GM19324 (cell line): ENCODE data around the gene KLF7.
A peak's percentile ranks its signal among the peaks of the same experiment; 100 is the strongest.

ENCODE experiments used
- ATAC-seq: cut with Tn5 transposase; IDR thresholded peaks from one replicate; pipeline ENCODE4 v1.9.1; 2021; ENCODE audit warnings: mild to moderate bottlenecking, moderate library complexity; ENCODE audit not compliant: unreplicated experiment, low FRiP score

The KLF7 gene

GRCh38 chr2:207167099-207167923 is 1.6 kb upstream of the KLF7 start:
- ATAC-seq, result no peak

- ATAC-seq, result peak; percentile 55
Observed at GRCh38 chr2:207166349-207167098, 776 bp upstream of the KLF7 start.

DNA sequence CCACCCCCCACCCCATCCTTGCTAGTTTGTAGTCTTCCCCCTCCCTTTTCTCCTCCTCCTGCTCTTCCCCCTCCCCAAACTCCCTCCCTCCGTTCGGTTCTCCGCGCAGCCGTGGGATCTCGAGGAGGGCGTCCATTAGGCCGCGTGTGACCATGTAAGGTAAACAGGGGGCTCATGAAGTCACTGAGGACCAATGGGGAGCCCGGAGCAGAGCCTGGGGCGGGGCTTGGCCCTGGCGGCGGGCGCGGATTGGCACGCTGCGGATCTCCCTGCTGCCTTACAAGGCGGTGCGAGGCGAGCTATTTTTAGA is 246 bp upstream of the KLF7 start:
- ATAC-seq, result peak; percentile 97

DNA sequence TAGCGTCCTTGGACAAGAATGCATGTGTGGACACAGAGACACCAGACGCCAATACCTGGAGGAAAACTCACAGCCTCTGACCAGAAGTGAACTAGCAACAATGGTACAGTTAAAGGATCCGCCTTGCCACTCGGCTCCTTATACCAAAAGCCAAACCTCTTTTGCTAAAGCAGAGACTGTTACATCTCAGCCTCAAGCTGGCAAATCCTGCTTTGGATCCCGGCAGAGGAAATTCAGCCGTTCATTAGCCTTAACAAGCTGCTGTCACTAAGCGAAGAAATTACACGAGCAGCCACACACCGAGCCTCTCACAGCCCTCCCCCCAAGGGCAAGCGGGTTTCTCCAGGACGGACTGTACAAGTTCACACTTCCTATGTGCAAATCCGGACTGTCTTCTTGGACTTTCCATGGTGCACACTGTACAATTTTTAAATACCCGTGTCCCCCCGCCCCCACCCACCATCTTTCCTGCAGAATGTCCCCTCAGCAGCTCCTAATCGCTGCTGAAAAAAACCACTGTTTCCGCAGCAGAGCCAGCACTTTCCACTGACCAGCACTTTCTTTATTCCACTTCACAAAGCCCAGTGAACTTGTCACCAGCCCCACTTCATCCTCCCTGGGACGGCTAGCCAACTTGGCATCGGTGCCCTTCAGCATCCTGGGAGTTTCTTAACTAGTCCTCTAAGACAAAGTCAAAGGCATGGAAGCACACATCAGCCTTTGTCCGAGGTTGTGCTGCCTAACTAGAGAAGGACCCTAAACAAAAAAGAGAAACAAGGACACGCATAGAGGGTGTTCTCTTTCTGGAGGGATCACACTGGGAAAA is 1.5 kb downstream of the KLF7 start:
- no peak for ATAC-seq

- ATAC-seq, result no peak
Observed at GRCh38 chr2:207163756-207164005, 2.1 kb downstream of the KLF7 start.

GRCh38 chr2:207163053-207163755 is 2.5 kb downstream of the KLF7 start:
- ATAC-seq, result no peak

GRCh38 chr2:207162316-207162715 is 3.4 kb downstream of the KLF7 start:
- ATAC-seq, result no peak

DNA sequence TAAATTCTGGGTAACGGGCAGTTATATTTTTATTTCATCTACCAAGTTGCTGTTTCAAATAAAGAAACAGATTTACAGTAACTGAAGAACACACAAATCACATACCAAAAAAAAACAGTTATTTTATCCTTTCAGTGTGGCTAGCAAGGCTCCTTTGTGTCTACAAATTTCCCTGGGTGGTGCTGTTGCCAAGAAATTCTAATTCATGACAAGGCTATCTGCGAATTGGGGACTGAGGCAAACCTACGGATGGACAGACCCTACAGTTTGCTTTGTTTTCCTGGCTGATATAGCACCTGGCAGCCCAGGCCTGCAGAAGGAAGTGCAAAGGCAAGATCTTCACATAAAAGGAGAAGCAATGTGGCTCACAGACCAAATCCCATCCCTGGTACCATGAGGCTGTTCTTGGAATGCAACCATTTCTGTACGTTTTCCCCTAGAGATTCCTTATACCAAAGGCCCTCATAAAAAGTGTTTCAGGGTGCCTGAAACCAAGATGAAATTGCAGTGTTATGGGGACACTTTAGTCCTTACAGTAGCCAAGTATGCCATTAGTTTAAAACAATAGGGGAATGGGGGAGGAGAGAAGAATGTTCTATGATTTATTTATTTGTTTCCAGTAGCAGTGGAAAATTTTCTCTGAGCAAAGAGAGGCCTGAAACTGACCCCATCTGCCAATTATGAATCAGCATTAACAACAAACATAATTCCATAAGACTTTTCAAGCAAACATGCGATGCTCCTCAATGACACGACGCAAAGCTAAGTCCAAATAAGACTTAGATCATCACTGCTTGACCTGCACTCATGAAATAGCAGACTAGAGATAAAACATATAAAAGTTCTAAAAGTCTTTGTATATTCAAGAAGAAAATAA is 4.3 kb downstream of the KLF7 start:
- no peak for ATAC-seq

DNA sequence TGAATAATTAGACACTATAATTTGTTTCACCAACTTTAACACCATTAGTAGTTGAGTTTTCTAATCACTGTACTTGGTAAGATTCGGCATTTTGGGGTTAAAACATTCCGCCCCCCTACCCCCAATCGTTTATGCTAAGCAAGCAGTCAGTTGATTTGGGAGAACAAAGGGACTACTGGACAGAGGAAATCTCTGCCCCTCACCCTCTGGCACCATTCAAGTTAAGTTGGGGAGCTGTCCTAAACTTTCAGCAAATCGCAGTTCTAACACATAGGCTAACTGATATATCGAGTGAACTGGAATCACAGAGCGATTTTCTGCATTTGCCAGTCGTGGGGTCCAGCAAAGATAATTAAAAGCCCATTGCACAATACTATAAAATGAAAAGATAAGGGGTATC is 5.6 kb downstream of the KLF7 start:
- ATAC-seq, result no peak

GRCh38 chr2:207159002-207159401 is 6.7 kb downstream of the KLF7 start:
- ATAC-seq, result no peak

GRCh38 chr2:207157731-207158130 is 8.0 kb downstream of the KLF7 start:
- ATAC-seq, result no peak

DNA sequence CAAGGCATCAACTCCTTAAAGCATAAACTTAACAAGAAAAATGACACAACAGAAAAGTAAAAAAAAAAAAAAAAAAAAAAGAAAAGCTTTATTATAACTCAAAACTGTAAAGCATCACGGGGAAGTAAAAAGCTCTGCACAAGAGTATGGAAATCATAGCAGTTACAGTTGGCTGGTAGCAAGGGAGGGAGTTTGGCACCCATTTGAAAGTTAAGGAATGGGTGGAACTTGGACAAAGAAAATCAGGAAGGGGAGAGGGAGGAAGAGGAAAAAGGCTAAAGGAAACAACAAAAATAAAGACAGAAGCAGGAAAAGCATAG is 8.6 kb downstream of the KLF7 start:
- no peak for ATAC-seq

- ATAC-seq, result no peak
Observed at GRCh38 chr2:207156451-207157161, 9.1 kb downstream of the KLF7 start.

DNA sequence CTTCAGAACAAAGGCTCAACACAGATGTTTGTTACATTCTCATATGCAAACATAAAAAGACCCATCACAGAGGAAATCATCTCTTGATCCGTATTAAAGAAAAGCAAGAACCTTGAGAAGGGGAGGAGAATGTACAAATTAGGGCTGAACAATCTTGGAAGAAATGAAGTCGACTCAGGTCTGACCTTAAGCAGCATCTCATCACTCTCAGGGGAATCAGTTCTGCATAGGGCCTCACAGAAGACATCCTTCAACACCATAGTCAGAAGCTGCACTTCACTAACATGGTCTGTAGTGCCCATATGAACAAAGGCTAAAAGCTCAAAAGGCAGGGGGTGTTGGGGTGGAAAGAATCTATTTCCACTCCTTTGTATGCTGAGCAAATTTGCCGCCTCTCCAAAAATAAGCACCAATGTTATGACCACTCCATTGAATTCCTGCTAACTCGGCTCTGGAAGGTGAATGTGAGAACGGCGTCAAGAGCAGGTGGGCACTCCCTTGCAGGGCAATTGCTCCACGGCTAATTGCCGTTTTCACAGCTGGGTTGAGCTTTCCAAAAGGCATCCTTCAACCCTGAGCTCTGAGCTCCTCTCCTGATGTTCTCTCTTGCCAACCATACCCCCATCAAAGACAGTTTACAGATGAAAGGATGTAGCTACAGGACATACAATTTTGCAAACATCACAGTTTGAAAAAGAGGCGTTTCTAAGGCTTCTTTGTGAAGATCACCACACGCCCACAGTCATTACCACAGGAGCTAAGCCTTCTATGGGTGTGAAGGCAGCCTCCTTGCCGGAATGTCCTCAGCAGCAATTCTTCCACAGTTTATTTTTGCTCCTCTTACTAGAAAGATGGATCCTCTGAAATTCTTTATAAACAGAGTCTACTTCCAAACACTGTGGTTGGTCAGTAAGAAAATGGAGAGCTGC is 10.0 kb downstream of the KLF7 start:
- no peak for ATAC-seq

- ATAC-seq, result no peak
Observed at GRCh38 chr2:207154556-207155510, 10.9 kb downstream of the KLF7 start.

GRCh38 chr2:207153266-207153975 is 12.3 kb downstream of the KLF7 start:
- no peak for ATAC-seq

- ATAC-seq, result no peak
Observed at GRCh38 chr2:207151048-207151447, 14.7 kb downstream of the KLF7 start.
